Measurements from ENCODE around the gene ATP4B.

The ATP4B gene

GRCh38 chr13:113616991-113617749, 40.8 kb downstream of the ATP4B start:
- TF ChIP-seq CTCF (IDR thresholded peaks at IDR 0.05; ENCODE audit: unreplicated experiment in 3 of 3), result no peak
- peaks cover 24% of the 10 kb centered on the region for H3K36me3 Mint-ChIP-seq (ENCODE audit: low read depth)
- H3K4me3 Mint-ChIP-seq, result peak overlapping the region in 1 of 3 experiments; percentile 35
- H3K27me3 Mint-ChIP-seq (ENCODE audit: low read depth), result no peaks in the 10 kb centered on the region
- H3K9me3 Mint-ChIP-seq, result no peaks in the 10 kb centered on the region
- peak overlapping the region; percentile 89 to 93 (median 90) for H3K27ac Mint-ChIP-seq
- H3K4me1 Mint-ChIP-seq, result peaks cover 24% of the 10 kb centered on the region

DNA sequence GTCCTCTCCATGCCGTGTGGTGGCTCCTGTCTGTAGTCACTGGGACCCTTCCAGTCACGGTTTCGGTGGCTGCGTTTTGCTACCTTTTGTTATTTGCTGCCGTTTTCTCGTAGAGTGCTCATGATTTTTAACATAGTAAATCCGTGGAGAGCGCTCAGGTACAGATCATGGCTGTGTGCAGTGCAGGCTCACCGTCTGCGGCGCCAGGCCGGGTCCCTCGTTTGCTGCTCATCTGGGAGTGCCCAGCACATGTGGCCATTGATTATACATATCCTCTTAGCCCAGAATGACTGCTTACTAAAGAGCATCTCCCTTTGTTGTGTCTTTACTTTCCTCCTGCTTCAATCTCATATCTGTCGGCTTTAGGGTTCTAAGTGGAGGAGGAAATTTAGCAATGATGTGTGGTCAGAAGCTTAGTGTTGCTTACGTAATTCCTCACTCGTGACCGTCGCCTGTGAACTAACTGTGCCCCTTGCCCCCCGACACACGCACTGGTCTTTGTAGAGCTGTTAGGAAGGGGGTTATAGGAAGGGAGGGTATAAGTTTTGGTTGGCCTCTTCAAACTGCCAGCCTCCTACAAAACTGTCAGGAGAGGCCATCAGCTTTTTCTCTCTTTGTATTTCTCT, 41.6 kb downstream of the ATP4B start:
- no peak overlapping the region for H3K4me3 Mint-ChIP-seq
- no peaks in the 10 kb centered on the region for H3K9me3 Mint-ChIP-seq
- H3K4me1 Mint-ChIP-seq, result peaks cover 24% of the 10 kb centered on the region
- H3K27ac Mint-ChIP-seq, result peak overlapping the region; percentile 89 to 93 (median 90)
- H3K36me3 Mint-ChIP-seq (ENCODE audit: low read depth), result peaks cover 21% of the 10 kb centered on the region
- no peaks in the 10 kb centered on the region for H3K27me3 Mint-ChIP-seq (ENCODE audit: low read depth)
- TF ChIP-seq CTCF (IDR thresholded peaks at IDR 0.05; ENCODE audit: unreplicated experiment in 3 of 3), result no peak

GRCh38 chr13:113613789-113614379, 44.1 kb downstream of the ATP4B start:
- H3K27me3 Mint-ChIP-seq (ENCODE audit: low read depth), result no peaks in the 10 kb centered on the region
- H3K9me3 Mint-ChIP-seq, result no peaks in the 10 kb centered on the region
- H3K4me1 Mint-ChIP-seq, result peaks cover 24% of the 10 kb centered on the region
- no peak overlapping the region for H3K27ac Mint-ChIP-seq
- no peak overlapping the region for H3K4me3 Mint-ChIP-seq
- TF ChIP-seq CTCF (IDR thresholded peaks at IDR 0.05; ENCODE audit: unreplicated experiment in 3 of 3), result no peak
- H3K36me3 Mint-ChIP-seq (ENCODE audit: low read depth), result peaks cover 27% of the 10 kb centered on the region

GRCh38 chr13:113612607-113613006, 45.4 kb downstream of the ATP4B start:
- Mint-ChIP-seq H3K27me3 (ENCODE audit: low read depth) (no peaks in the 10 kb centered on the region), H3K36me3 (ENCODE audit: low read depth) (peaks cover 29% of the 10 kb centered on the region), H3K9me3 (no peaks in the 10 kb centered on the region), H3K27ac (no peak overlapping the region), H3K4me3 (no peak overlapping the region), H3K4me1 (peaks cover 11% of the 10 kb centered on the region)
- no peak for TF ChIP-seq CTCF (IDR thresholded peaks at IDR 0.05; ENCODE audit: unreplicated experiment in 3 of 3)

DNA sequence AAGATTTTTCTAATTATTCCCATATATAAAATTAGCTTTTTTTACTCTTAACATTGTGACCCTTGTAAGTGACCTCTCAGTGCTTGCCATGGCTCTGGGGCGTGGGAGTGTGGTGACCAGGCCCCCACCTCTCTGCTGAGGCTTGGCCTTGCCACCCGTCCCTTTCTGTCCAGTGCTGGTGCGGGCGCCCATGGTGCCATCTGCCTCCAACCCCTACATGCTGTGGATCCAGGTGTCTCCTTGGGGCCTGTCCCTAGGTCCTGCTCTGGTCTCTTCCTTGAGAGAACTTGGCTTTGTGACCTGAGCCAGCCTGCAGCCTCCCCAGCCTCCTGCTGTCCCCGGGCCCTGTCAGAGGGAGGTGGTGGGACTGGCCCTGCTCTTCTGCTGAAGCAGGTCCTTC, 46.0 kb downstream of the ATP4B start:
- no peaks in the 10 kb centered on the region for H3K27me3 Mint-ChIP-seq (ENCODE audit: low read depth)
- peaks cover 9% of the 10 kb centered on the region for H3K4me1 Mint-ChIP-seq

More for the DNA sequence above, 46.0 kb downstream of the ATP4B start:
- H3K4me3 Mint-ChIP-seq, result no peak overlapping the region
- peaks cover 29% of the 10 kb centered on the region for H3K36me3 Mint-ChIP-seq (ENCODE audit: low read depth)
- no peak overlapping the region for H3K27ac Mint-ChIP-seq
- H3K9me3 Mint-ChIP-seq, result no peaks in the 10 kb centered on the region
- no peak for TF ChIP-seq CTCF (IDR thresholded peaks at IDR 0.05; ENCODE audit: unreplicated experiment in 3 of 3)

Measured in nephron (organoid).